ENCODE measurements around the gene BZW1.

- no peak for TF ChIP-seq CTCF (conservative IDR thresholded peaks at IDR 0.05; ENCODE audit: low read depth, low read length)
- TF ChIP-seq POLR2A (IDR thresholded peaks at IDR 0.05; ENCODE audit: low read depth, low read length): peak; percentile 37; the same call in 1 of the 2 replicates
Measured at GRCh38 chr2:200829258-200829655, 17.5 kb downstream of the BZW1 start.
